Measurements from ENCODE around the gene MICAL3. TPM values are rescaled to one million over a fixed set of nuclear protein-coding genes. Genes with fewer than 3 reads are reported as not detected.

The MICAL3 gene
- total and polyA plus RNA-seq, 2 of the 8 experiments (the other 6 are each of a cell fraction or from before 2014, with no cell fraction given): 8.3 to 41.8 TPM

GRCh38 chr22:17779286-17780115 lies 244.9 kb downstream of the MICAL3 start (continued):
- TF ChIP-seq SRF (IDR thresholded peaks at IDR 0.05; ENCODE audit: low read depth, low read length): no peak
